Ureter (tissue), 1 donor: Measurements from ENCODE around the gene ZC3H18. TPM values are rescaled to one million over a fixed set of nuclear protein-coding genes. Genes with fewer than 3 reads are reported as not detected.

ENCODE experiments used
- DNase-seq: peaks from one replicate; pipeline ENCODE4 v3.0.0-alpha.2; 2020; ENCODE audit warnings: low spot score
- total RNA-seq: library from RNA; stranded (reverse); gene quantifications from one replicate; pipeline ENCODE4 v1.2.4, GENCODE V29; 2023
- donor health status: DM: yes; HTN: yes; CAD: no.

ZC3H18 gene
- total RNA-seq, 1 donor from 2014 or later: 47.3 TPM

DNA sequence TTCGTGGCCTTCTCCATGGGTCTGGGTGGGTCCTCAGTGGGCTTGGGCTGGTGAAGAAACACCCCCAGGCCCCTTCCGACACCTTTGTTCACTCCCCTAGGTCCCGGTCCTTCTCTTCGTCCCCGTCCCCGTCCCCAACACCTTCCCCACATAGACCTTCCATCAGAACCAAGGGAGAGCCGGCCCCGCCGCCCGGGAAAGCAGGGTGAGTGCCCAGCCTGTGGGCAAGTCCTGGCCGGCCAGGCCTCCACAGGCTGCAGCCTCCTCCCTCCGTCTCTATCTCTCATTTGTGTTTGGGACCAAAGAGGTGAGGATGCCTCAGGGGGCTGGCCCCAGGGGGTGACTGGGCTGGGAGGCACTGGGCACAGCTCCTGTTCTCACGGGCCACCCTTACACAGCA, 53.7 kb downstream of the ZC3H18 start:
- DNase-seq: no peak

DNA sequence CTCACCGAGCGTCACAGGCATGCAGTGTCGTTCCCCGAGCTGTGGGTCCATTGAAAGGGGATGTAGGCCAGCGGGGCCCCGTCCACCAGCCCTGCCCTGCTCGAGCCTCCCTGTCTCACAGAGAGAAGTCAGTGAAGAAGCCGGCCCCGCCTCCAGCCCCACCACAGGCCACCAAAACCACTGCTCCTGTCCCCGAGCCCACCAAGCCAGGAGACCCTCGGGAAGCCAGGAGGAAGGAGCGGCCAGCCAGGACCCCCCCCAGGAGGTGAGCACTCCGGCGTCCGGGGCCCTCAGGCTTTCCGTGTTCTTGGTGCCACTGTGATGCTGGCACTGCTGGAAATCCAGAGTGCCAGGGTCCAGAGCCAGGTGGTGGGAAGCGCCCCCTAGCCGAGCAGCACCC, 54.3 kb downstream of the ZC3H18 start:
- no peak for DNase-seq

DNA sequence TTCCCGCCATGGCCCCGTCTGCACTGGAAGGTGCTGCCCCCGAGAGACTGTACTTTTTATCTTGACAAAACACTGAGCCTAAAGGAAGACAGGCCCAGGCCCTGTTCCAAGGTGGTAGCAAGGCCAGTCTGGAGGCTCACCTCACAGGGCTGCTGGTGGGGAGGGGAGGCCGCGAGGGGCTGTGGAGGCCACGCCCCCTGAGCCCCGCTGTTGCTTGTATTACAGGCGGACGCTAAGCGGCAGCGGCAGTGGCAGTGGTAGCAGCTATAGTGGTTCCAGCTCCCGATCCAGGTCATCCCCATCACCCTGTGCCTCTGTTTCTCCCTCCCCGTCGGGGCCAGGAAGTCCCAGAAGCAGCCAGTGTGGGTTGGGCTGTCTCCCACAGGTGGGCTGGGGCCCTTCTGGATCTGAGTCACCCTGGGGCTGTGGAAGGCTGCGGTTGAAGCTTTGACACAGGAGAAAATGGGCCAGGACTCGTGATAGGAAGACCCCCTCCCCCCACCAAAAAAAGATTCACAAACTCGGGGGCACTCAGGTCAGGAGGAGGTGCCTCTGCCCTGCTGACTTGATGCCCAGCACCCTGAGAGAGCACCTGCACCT, 54.9 kb downstream of the ZC3H18 start:
- no peak for DNase-seq

DNA sequence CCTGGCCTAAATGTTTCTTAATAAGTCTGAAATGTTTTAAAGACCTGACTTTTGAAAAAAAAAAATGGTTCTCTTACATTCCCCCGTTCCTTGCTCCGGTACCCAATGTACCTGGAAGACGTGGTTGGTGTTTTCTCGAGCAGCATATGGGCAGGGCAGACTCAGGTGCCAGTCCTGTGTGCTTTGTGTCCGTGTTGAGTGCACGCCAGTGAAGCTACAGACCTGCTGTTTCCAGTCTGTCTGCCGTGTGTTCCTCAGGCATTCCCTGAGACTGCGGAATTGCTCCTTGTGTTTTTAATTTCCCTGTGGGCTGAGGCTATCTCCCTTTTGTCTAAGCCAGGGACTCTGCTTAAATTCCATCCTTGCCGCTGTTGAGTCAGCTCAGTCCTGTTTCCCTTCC, 56.4 kb downstream of the ZC3H18 start:
- no peak for DNase-seq

DNA sequence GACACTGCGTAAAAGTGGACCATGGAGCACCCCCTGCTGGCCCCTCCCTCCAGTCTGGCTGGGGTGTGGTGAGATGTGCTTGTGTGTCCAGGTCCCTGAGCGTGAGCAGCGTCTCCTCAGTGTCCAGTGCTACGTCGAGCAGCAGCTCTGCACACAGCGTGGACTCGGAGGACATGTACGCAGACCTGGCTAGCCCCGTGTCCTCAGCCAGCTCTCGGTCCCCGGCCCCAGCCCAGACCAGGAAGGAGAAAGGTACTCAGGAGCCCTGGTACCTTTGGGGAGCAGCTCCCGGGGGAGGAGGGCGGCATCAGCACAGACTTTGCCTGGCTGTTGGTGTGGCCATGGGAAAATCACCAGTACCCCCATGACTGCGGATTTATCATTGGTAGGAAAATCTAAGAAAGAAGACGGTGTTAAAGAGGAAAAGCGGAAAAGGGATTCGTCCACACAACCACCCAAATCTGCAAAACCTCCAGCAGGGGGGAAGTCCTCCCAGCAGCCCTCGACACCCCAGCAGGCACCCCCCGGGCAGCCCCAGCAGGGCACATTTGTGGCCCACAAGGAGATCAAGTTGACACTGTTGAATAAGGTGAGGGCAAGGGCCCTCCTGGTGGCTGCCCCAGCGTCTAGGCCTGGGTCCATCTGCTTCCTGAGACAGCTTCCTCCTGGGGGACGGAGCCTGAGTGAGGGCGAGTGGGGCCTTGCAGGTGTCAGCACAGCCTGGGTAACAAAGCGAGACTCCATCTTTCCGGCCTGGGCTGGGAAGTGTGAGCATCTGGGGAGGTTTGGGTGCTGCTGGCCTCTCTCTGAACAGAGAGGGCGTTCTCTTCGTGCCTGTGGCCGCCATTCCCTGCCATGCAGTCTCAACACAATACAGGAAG, 57.6 kb downstream of the ZC3H18 start:
- no peak for DNase-seq

DNA sequence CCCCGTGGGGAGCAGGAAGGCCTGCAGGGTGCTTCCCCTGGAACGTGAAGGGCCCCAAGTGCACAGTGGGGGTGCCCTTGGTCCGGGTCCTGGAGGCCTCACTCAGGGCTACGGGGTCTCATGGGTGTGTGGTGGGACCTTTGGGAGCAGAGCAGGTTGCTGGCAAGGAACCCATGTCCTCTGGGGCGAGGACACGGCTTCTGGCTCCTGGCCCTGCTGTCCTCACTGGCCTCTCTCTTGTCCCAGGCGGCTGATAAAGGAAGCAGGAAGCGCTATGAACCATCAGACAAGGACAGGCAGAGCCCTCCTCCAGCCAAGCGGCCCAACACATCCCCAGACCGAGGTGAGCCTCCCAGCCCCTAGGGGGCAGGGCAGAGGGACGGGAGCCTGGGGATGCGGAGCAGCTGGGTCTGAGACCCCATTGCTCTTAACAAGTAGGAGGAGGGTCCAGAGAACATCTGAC, 58.3 kb downstream of the ZC3H18 start:
- no peak for DNase-seq

DNA sequence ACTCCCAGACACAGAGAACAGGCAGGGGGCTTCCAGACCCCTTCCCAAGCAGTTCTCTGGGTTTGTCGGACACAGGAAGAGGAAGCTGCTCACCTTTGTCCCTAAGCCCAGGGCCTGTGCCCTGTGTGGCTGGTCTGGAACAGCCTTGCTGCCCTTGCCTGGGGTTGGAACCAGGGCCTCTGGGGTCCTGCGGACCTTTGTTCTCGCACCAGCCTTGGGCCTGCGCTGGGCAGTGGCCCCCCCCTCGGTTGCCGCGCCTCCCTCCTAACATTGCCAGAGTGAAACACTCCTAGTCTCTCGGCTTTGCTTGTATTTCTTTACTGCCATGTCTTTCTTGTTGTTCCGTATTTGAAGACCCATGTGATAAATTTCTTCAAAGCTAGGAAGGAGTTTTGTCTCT, 59.6 kb downstream of the ZC3H18 start:
- no peak for DNase-seq

DNA sequence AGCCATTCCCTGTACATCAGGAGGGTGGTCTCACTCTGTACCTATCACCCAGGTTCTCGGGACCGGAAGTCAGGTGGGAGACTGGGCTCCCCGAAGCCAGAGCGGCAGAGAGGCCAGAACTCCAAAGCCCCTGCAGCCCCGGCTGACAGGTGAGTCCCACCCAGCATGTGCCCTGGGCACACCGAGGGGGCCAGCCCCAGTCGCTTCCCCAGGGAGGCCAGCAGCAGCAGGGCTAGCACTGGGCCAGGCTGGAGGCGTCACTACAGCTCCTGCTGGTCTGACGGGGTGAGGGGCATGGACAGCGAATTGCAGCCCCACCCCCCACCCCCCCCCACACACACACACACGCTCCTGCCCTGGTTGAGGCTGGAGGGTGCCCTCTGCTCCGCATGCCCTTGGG, 60.2 kb downstream of the ZC3H18 start:
- no peak for DNase-seq

DNA sequence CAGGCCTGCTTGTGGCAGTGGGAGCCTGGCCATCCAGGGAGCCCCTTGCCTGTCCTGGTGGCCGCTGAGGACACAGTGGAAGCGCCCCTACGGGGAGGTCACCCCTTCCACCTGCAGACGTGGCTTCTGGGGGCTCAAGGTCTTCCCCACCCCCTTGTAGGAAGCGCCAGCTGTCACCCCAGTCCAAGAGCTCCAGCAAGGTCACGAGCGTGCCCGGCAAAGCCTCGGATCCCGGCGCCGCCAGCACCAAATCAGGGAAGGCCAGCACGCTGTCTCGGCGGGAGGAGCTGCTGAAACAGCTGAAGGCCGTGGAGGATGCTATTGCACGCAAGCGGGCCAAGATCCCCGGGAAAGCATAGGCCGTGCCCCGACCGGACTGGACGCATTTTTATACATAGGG, 60.7 kb downstream of the ZC3H18 start:
- no peak for DNase-seq

DNA sequence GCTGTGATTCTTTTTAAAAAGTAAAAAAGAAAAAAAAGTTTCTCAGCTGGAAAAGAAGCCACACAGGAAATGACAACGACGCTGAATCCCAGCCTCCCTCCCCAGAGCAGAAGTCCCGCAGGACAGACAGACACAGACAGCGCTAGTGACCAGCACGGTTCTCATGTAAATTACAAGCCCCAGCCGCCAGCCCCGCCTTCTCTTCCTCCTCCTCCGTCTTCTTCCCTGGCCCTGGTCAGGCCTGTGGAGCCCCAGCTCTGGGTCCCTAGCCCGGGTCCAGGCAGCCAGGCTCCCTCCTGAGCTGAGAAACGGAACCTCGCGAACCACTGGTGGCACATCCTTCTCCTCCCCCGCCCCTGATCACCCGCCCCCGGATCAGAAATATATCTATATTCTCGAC, 61.2 kb downstream of the ZC3H18 start:
- no peak for DNase-seq

DNA sequence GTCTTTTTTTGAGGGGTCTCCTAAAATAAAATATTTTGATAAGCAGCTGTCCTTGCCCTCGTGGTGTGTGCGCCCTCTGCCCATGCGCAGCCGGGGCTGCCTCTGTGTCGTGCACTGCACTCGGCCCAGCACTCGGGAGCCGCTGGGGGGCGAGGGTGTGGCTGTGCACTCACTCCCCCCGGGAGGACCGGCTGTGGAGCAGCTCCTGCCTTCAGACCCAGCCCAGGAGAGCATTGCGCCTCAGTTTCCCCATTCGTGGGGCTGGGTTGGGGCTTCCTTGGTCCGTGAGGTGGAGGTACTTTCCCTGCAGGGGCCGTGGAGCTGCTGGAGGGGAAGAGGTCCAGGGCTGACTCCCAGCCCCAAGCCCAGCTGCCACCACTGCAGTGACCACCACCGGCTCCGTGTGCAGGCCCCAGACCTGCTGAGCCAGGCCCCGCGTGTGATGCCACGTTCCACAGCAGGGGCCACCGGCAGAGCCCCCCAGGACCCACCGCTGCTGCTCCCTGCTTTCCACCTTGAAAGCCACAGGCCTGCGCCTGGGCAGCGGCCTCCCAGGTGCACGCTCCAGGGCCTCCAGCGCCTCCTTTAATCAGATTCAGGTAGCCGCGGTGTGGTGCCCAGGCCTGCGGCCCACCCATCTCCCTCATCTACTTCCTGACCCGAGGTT, 61.9 kb downstream of the ZC3H18 start:
- DNase-seq: no peak

DNA sequence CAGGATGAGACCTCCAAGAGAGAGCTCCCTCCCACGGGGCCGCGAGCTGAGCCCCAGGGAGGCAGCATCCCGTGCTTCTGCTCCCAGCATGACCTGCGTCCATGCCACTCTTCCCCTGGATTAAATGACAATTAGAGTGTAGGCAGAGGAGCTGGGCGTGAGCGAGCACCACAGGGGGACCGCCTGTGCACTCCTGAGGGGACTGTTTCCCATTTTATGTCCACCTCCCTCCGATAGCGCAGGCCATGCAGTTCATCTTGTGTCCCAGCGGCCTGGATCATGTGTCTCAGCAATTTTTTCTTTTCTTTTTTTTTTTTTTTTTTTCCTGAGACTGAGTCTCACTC, 62.4 kb downstream of the ZC3H18 start:
- no peak for DNase-seq

DNA sequence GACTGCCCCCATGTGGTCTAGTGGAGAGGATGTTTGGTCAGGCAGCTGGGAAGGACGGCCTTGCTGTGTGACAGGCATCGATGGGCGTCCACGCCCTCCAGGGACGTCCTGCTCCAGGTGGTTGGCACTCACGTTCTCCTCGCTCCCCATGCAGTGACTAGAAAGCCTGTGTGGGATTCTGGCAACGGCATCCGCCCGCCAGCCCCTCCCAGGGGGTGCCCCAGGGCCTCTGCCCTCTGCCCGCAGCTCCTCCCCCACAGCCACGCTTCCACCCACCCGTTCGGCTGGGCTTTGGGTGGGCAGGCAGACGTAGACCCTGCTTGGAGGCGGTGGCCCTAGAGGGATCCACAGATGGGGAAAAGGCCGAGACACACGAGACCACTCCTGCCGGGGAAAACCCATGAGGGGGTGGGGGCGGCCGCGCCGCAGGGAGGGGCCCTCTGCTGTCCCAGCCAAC, 63.5 kb downstream of the ZC3H18 start:
- no peak for DNase-seq

DNA sequence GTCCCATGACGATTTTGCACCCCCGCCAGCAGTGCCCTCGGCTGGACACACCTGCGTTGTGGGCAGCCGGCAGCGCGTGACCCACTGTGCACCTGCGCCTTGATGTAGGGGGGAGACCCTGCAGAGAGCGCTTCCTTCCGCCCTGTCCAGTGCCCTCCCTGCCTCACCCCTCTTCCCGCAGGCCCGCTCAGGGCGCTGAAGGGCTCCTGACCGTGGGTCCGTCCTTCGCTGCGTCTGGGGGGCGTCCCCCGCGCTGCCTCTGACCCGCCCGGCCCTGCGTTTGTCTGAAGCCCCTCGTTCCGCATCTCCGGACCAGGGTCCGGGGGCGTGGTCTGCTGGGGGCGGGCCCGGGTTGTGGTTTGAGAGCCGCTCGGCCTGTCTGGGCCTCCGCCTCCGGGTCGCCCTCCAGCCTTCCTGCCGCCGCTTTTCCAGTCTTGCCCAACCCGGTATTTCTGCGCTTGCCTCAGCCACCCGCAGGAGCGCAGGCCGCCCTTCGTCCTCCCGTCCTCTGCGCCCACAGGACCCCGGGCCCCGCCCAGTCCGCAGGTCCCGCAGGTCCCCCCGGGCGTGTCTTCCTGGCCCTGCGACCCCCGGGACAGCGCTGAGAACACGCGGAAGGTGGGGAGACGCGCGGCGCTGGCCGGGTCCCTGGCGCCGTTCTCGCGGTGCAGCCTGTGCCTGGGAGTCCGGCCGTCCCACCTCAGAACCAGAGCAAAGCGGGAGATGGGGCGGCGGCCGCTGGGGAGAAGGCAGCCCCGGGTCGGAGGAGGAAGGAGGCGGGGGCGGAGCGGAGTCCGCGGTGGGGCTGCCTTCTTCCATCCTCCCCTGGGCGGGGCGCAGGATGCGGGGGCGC, 64.2 kb downstream of the ZC3H18 start:
- DNase-seq: no peak

DNA sequence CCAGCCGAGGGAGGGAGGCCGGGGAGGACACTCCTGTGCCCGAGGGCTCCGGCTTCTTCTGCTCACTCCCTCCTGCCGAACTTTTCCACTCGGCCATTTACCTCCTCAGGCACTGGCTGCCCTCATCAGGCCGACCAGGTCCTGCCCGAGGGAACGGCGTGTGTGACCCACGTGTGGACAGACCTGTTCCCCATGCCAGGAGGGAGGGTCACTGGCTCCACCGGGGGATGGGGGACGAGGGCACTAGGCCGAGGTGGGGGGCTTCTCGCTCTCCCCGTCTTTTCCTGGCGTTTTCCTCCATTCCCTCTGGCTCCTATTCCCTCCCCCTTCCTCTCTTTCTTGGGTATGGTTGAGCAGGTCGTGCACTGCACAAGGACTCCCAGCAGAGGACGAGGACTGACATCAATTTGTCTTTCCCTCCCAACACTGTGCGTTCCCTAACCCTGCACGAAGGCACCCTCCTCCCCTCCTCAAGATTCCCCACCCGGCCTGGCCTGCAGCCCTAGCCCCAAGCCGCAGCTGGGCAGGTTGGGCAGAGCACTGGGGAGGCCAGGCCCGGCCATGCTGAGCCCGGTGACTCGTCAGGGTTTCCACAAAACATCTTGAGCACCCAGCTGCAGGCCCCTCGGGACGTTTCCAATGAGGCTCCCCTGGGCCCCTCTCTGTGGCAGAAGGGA, 64.9 kb downstream of the ZC3H18 start:
- no peak for DNase-seq

DNA sequence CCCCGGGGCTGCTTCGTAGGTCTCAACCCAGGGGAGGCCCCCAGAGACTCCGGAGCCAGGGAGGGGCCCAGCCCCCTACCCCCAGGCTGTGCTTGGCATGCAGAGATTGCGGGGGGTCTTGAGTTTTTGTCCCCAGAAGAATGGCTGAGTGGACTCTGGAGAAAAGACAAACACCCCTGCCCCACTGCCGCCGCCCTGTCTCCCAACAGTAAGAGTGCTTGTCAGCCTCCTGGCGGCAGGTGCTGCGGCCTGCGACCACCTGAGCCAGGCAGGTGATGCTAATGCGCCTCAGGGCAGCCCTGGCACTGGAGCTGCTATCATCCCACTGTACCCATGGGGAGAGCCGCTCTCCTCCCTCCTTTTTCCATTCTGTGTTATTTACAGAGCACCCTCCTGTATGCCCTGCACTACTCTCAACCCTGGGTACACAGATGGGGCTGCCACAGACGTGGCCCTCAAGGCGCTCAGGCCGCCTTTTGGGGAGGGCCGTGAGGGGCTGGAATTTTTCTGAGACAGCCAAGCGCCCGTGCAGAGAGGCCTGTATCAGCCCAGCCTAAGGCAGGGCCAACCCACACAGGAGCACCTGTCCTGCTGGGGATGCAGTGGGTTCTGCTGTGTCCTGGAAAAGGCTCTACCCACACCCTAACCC, 65.6 kb downstream of the ZC3H18 start:
- DNase-seq: no peak

DNA sequence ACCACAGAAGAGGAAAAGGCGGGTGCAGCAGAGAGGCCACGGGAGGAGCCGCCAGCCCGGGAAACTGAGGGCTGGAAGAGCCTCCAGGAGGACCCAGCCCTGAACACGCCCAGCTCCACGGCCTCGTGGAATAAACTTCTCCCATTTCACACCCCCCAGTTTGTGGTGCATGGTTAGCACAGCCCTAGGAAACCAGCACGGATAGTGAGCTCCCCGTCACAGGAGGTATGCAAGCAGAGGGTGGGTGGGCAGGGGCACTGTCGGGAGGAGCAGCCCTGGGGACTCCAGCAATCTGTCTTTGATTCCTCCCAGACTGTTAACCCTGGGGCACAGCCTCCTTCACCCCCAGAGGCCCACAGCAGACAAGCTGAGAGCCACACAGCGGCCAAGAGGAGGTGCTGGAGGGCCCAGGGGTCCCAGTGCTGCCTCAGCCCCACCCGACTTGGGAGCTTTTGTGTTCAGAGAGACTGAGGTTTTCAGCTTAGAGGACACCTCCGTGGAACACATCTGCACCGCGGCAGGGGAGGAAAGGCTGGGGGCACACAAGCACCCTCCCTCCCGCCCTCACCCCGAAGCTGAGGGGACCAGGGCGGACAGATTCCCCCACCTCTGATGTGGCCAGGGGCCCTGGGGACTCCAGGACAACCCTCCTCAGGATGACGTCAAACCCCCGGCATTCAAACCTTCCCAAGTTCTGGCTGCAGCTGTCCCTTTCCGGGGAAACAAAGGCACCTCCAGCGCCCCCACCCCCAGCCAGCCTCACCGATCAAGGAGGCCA, 66.5 kb downstream of the ZC3H18 start:
- no peak for DNase-seq

DNA sequence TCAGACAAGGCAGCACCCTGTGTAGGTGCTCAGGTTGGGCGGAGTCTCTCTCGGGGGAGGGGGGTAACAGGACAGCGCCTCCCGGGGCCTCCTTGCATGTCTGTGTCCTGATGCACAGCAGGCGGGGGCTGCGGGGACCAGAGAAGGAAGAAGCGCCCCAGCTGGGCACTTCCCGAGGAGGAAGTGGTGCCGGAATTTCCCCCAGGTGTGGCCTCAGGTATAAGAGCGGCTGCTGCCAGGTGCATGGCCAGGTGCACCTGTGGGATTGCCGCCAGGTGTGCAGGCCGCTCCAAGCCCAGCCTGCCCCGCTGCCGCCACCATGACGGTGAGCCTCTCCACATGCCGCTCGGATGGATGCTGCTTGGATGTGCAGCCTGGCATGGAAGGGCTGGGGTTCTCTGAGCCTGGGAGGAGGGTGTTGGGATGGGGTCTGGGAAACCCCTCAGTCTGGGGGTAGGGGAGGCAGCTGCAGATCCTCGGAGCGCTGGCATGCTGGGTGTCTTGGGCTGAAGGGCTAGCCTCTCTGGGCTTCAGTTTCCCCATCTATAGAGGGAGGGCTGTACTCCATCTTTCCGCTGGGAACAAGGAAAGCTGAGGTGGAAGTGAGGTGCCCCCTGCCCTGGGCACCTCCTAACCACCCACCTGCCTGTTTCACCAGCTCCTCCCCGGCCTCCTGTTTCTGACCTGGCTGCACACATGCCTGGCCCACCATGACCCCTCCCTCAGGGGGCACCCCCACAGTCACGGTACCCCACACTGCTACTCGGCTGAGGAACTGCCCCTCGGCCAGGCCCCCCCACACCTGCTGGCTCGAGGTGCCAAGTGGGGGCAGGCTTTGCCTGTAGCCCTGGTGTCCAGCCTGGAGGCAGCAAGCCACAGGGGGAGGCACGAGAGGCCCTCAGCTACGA, 68.4 kb downstream of the ZC3H18 start, which contains the start of gene IL17C:
Gene IL17C, plus strand, starts transcription at position 250 of the 908 bp plus-strand sequence. Its CDS starts 70 bp downstream, at position 320.
- no peak for DNase-seq
